Caco-2 (cell line): ENCODE data around the gene TEAD3. TPM values are rescaled to one million over a fixed set of nuclear protein-coding genes. Genes with fewer than 3 reads are reported as not detected.

Experiments used
- BruUV-seq: library from RNA; stranded (reverse); fragments of 400-500 nt; replicated peaks from 2 replicates; lab custom pipeline; 2021; lab: Mats Ljungman, UMichigan
- CTCF ChIA-PET: fragments of 300-600 bp; sonication (Branson Sonifier 250); formaldehyde crosslinking; loops from one replicate; lab custom pipeline; 2022; ENCODE audit warnings: antibody characterized with exemption; lab: Charles Lee
- POLR2A ChIA-PET: fragments of 300-600 bp; sonication (Branson Sonifier 250); formaldehyde crosslinking; loops from one replicate; lab custom pipeline; 2022; ENCODE audit warnings: antibody characterized with exemption; lab: Charles Lee
- DNase-seq, 2 experiments: peaks; one replicate each; pipeline versions ENCODE4 v3.0.0 to v3.0.0-alpha.2; 2020 to 2022
- H3K27me3 ChIP-seq: replicated peaks from 2 replicates; pipeline ENCODE4 v1.6.0; 2011; ENCODE audit warnings: low read length; ENCODE audit not compliant: control insufficient read depth, insufficient read depth
- H3K36me3 ChIP-seq: 2 replicates; pipeline ENCODE4 v1.5.1; 2011; ENCODE audit warnings: low read length; ENCODE audit not compliant: control insufficient read depth, insufficient read depth
- H3K4me1 ChIP-seq: fragments of 250-450 bp; sonication (Bioruptor Pico); 2 replicates; pipeline ENCODE4 v1.5.1; 2020; ENCODE audit warnings: mild to moderate bottlenecking
- H3K4me3 ChIP-seq: 2 replicates; pipeline ENCODE4 v1.5.1; 2011; ENCODE audit warnings: low read depth, mild to moderate bottlenecking, control low read depth, low read length
- H3K9me3 ChIP-seq: fragments of 250-450 bp; sonication (Bioruptor Pico); 2 replicates; pipeline ENCODE4 v1.5.1; 2020; ENCODE audit warnings: mild to moderate bottlenecking, moderate library complexity
- H3K27ac Mint-ChIP-seq: one replicate; pipeline ENCODE4 v1.8.0; 2022; ENCODE audit warnings: mixed read lengths; ENCODE audit not compliant: unreplicated experiment
- H3K27me3 Mint-ChIP-seq: one replicate; pipeline ENCODE4 v1.8.0; 2022; ENCODE audit warnings: mixed read lengths; ENCODE audit not compliant: insufficient read depth, unreplicated experiment
- H3K36me3 Mint-ChIP-seq: one replicate; pipeline ENCODE4 v1.8.0; 2022; ENCODE audit warnings: mild to moderate bottlenecking, mixed read lengths; ENCODE audit not compliant: insufficient read depth, unreplicated experiment
- H3K4me1 Mint-ChIP-seq: one replicate; pipeline ENCODE4 v1.8.0; 2022; ENCODE audit warnings: low read depth, mixed read lengths; ENCODE audit not compliant: unreplicated experiment
- H3K4me3 Mint-ChIP-seq: one replicate; pipeline ENCODE4 v1.8.0; 2022; ENCODE audit warnings: mild to moderate bottlenecking, moderate library complexity, mixed read lengths; ENCODE audit not compliant: unreplicated experiment
- H3K9me3 Mint-ChIP-seq: one replicate; pipeline ENCODE4 v1.8.0; 2022; ENCODE audit warnings: mixed read lengths; ENCODE audit not compliant: unreplicated experiment
- intact Hi-C: fragments of 100-400 bp; cut with micrococcal nuclease; formaldehyde crosslinking; loops from one replicate; pipeline ENCODE4 v1.10.0; 2022; ENCODE audit not compliant: unreplicated experiment
- total RNA-seq: library from RNA; stranded (reverse); gene quantifications from 2 replicates; pipeline ENCODE4 v1.2.3, GENCODE V29; 2022
- TF ChIP-seq, protein P1 (sequence below), 2 experiments: fragments of 200-600 bp in 1 of 2; IDR thresholded peaks; 1 replicate in 1 of 2; 2 replicates in 1 of 2; pipeline versions ENCODE4 v1.5.1 to v1.8.0; 2011 to 2022; ENCODE audit warnings: antibody characterized with exemption in 1 of 2, control low read depth in 1 of 2, inconsistent platforms in 1 of 2, low read depth in 1 of 2, low read length in 1 of 2, mild to moderate bottlenecking in 1 of 2, moderate library complexity in 1 of 2; ENCODE audit not compliant: insufficient read depth in 1 of 2, severe bottlenecking in 1 of 2, unreplicated experiment in 1 of 2

Gene TEAD3
- total RNA-seq, 1 experiment from 2014 or later, result 57.2 TPM

DNA sequence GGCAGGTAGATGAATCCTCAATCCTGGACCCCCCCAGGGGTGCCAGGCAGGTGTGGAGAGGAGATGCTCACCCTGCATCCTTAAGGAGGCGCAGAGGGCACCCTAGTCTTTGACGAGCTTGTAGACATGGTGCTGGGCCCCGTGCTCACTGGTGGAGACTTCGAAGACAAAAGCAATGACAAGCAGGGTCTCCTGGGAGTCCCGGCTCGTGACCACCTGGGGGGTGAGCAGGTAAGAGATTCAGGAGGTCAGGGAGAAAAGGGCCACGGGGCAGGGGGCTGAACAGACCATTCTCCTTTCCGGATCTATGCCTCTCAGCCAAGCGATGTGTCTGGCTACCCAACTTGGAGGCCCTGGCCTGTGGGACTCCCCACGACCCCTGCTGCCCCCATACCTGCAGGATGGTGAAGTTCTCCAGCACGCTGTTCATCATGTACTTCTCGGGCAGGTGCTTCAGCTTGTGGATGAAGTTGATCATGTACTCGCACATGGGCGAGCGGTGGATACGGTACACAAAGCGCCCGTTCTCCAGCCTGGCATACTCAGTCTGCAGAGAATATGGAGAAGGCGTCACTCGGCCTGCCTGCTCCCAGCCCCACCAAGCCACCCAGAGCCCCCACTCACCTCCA lies 21.8 kb downstream of the TEAD3 start:
- no peak for DNase-seq
- intact Hi-C loops, result no loop called here
- H3K27me3 Mint-ChIP-seq, result no peaks in the 10 kb centered on the region
- BruUV-seq, result TSS peak; percentile 12
- Histone ChIP-seq H3K36me3 (peaks cover 2% of the 10 kb centered on the region), H3K4me3 (no peak overlapping the region), H3K9me3 (no peaks in the 10 kb centered on the region), H3K4me1 (peaks cover 24% of the 10 kb centered on the region), H3K27me3 (no peaks in the 10 kb centered on the region)
- H3K4me1 Mint-ChIP-seq, result peaks cover 16% of the 10 kb centered on the region
- ChIA-PET CTCF (no interaction called here), POLR2A (no interaction called here)
- H3K9me3 Mint-ChIP-seq, result no peaks in the 10 kb centered on the region
- peaks cover 100% of the 10 kb centered on the region for H3K36me3 Mint-ChIP-seq
- H3K27ac Mint-ChIP-seq, result peak overlapping the region; percentile 53
- TF ChIP-seq, protein P1, sequence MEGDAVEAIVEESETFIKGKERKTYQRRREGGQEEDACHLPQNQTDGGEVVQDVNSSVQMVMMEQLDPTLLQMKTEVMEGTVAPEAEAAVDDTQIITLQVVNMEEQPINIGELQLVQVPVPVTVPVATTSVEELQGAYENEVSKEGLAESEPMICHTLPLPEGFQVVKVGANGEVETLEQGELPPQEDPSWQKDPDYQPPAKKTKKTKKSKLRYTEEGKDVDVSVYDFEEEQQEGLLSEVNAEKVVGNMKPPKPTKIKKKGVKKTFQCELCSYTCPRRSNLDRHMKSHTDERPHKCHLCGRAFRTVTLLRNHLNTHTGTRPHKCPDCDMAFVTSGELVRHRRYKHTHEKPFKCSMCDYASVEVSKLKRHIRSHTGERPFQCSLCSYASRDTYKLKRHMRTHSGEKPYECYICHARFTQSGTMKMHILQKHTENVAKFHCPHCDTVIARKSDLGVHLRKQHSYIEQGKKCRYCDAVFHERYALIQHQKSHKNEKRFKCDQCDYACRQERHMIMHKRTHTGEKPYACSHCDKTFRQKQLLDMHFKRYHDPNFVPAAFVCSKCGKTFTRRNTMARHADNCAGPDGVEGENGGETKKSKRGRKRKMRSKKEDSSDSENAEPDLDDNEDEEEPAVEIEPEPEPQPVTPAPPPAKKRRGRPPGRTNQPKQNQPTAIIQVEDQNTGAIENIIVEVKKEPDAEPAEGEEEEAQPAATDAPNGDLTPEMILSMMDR (IDR thresholded peaks at IDR 0.05; ENCODE audit: insufficient read depth in 1 of 2, low read depth in 1 of 2, low read length in 1 of 2, severe bottlenecking in 1 of 2, unreplicated experiment in 1 of 2), result no peak
- H3K4me3 Mint-ChIP-seq, result no peak overlapping the region

DNA sequence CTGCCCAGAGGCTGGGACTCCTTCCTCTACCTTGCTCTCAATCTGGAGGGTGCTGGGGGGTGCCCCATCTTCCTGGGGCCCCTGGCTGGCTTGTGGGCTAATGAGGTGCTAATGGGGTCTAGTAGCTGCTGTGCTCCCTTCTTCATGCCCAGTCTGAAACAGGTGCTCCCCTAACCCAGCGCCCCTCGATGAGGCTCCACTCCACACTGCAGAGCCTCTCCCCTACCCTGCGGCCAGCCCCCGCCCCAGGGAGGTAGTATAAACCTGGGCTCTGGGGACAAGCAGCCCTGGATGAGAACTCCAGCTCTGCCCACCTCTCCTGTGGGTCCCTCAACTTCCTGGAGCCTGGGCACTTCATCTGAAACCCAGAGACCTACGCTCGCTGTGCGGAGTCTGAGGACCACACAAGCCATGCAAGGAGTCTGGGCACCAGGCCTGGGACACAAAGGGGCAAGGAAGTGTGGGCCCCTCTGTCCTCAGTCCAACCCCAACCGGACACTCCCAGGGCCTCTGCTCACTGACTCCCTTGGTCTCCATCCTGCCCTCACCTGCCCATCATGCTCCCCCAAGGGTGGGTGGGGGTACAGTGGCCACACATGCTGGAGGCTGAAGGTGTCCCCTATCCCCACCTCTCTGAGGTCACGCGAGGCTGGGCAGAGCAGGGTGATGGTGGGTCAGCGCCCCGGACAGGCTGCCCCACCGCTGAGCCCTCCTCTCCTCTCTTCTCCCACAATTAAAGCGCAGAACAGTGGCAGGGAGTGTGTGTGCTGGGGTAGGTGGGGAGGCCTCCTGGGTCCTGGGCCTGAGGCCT lies 22.5 kb downstream of the TEAD3 start:
- ChIA-PET CTCF (interaction anchor here (0.6 kb wide), 1 partner anchor 20 kb away, joined by 9 read pairs; no protein-coding TSS in a partner anchor), POLR2A (interaction anchor here (0.6 to 3.4 kb wide), 4 partner anchors 23 to 802 kb away, joined by 3 to 18 read pairs (median 5); partner anchors contain the start of gene TEAD3)
- no peak for DNase-seq
- H3K27me3 ChIP-seq, result no peaks in the 10 kb centered on the region
- no peaks in the 10 kb centered on the region for H3K9me3 Mint-ChIP-seq
- H3K36me3 Mint-ChIP-seq, result peaks cover 100% of the 10 kb centered on the region
- intact Hi-C loops, result no loop called here
- peak overlapping the region; percentile 53 for H3K27ac Mint-ChIP-seq
- H3K36me3 ChIP-seq, result peaks cover 6% of the 10 kb centered on the region
- TF ChIP-seq, protein P1 (IDR thresholded peaks at IDR 0.05; ENCODE audit: insufficient read depth in 1 of 2, low read depth in 1 of 2, low read length in 1 of 2, severe bottlenecking in 1 of 2, unreplicated experiment in 1 of 2), result no peak
- H3K4me3 ChIP-seq, result no peak overlapping the region
- no TSS peak for BruUV-seq
- no peaks in the 10 kb centered on the region for H3K27me3 Mint-ChIP-seq
- H3K9me3 ChIP-seq, result no peaks in the 10 kb centered on the region
- peaks cover 28% of the 10 kb centered on the region for H3K4me1 ChIP-seq
- H3K4me3 Mint-ChIP-seq, result no peak overlapping the region
- peaks cover 19% of the 10 kb centered on the region for H3K4me1 Mint-ChIP-seq

DNA sequence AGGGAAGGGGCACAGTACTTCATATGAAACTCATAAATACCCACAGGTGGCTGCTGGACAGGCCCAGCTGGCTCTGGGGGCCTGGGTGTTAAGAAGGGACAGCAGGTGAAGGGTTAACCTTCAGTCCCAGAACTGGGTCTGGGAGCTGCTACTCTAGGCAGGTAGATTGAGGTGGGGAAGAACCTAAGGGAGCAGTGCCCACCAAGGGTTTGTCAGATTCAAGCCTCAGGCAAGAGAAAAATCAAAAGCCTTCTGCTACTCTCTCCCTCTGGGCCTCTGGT lies 23.1 kb downstream of the TEAD3 start:
- Histone ChIP-seq H3K4me1 (peaks cover 28% of the 10 kb centered on the region), H3K36me3 (peaks cover 8% of the 10 kb centered on the region), H3K9me3 (no peaks in the 10 kb centered on the region), H3K4me3 (no peak overlapping the region), H3K27me3 (no peaks in the 10 kb centered on the region)
- no TSS peak for BruUV-seq
- no peaks in the 10 kb centered on the region for H3K9me3 Mint-ChIP-seq
- intact Hi-C loops, result no loop called here
- peak overlapping the region; percentile 53 for H3K27ac Mint-ChIP-seq
- H3K4me1 Mint-ChIP-seq, result peaks cover 19% of the 10 kb centered on the region
- DNase-seq, result no peak
- ChIA-PET POLR2A (interaction anchor here (0.6 to 3.4 kb wide), 4 partner anchors 23 to 802 kb away, joined by 3 to 18 read pairs (median 5); partner anchors contain the start of gene TEAD3), CTCF (interaction anchor here (0.6 kb wide), 1 partner anchor 21 kb away, joined by 9 read pairs; no protein-coding TSS in a partner anchor)
- no peaks in the 10 kb centered on the region for H3K27me3 Mint-ChIP-seq
- peaks cover 100% of the 10 kb centered on the region for H3K36me3 Mint-ChIP-seq
- TF ChIP-seq, protein P1 (IDR thresholded peaks at IDR 0.05; ENCODE audit: insufficient read depth in 1 of 2, low read depth in 1 of 2, low read length in 1 of 2, severe bottlenecking in 1 of 2, unreplicated experiment in 1 of 2), result no peak
- no peak overlapping the region for H3K4me3 Mint-ChIP-seq
